ENCODE data around the gene PBX1. TPM values are rescaled to one million over a fixed set of nuclear protein-coding genes. Genes with fewer than 3 reads are reported as not detected.

PBX1 gene
- total RNA-seq, 2 donors from 2014 or later, result 33.3 to 37.4 TPM

- DNase-seq (ENCODE audit: low spot score), result no peak
- H3K27me3 ChIP-seq, result no peaks in the 10 kb centered on the region
- no peak for TF ChIP-seq CTCF (IDR thresholded peaks at IDR 0.05)
- no peak overlapping the region for H3K4me3 ChIP-seq
- no peaks in the 10 kb centered on the region for H3K9me3 ChIP-seq
- H3K27ac ChIP-seq, result peak overlapping the region in 1 of 2 donors; percentile 3
- no peaks in the 10 kb centered on the region for H3K36me3 ChIP-seq
- peaks cover 0 to 23% of the 10 kb centered on the region in 2 donors for H3K4me1 ChIP-seq
These were observed 113.6 kb downstream of the PBX1 start for GRCh38 chr1:164672588-164672987.

- peak in 1 of 2 donors; percentile 47 for TF ChIP-seq CTCF (IDR thresholded peaks at IDR 0.05)
- no peak overlapping the region for H3K4me3 ChIP-seq
- no peaks in the 10 kb centered on the region for H3K9me3 ChIP-seq
- no peaks in the 10 kb centered on the region for H3K36me3 ChIP-seq
- H3K27ac ChIP-seq, result no peak overlapping the region
- peaks cover 0 to 16% of the 10 kb centered on the region in 2 donors for H3K4me1 ChIP-seq
- no peak for DNase-seq (ENCODE audit: low spot score)
- no peaks in the 10 kb centered on the region for H3K27me3 ChIP-seq
These were observed 114.7 kb downstream of the PBX1 start for GRCh38 chr1:164673584-164674214.

GRCh38 chr1:164675342-164675904 is 116.4 kb downstream of the PBX1 start:
- no peak overlapping the region for H3K27ac ChIP-seq
- no peaks in the 10 kb centered on the region for H3K36me3 ChIP-seq
- TF ChIP-seq CTCF (IDR thresholded peaks at IDR 0.05), result no peak
- H3K4me3 ChIP-seq, result no peak overlapping the region
- peaks cover 0 to 11% of the 10 kb centered on the region in 2 donors for H3K4me1 ChIP-seq
- no peaks in the 10 kb centered on the region for H3K9me3 ChIP-seq
- no peaks in the 10 kb centered on the region for H3K27me3 ChIP-seq
- no peak for DNase-seq (ENCODE audit: low spot score)

GRCh38 chr1:164678136-164678700 is 119.2 kb downstream of the PBX1 start:
- TF ChIP-seq CTCF (IDR thresholded peaks at IDR 0.05), result no peak
- Histone ChIP-seq H3K27ac (no peak overlapping the region), H3K36me3 (no peaks in the 10 kb centered on the region), H3K4me1 (no peaks in the 10 kb centered on the region), H3K4me3 (no peak overlapping the region), H3K27me3 (no peaks in the 10 kb centered on the region), H3K9me3 (no peaks in the 10 kb centered on the region)
- DNase-seq (ENCODE audit: low spot score), result no peak

- Histone ChIP-seq H3K27ac (no peak overlapping the region), H3K4me3 (no peak overlapping the region), H3K4me1 (peaks cover 0 to 6% of the 10 kb centered on the region in 2 donors), H3K27me3 (no peaks in the 10 kb centered on the region), H3K9me3 (no peaks in the 10 kb centered on the region), H3K36me3 (no peaks in the 10 kb centered on the region)
- TF ChIP-seq CTCF (IDR thresholded peaks at IDR 0.05), result no peak
- DNase-seq (ENCODE audit: low spot score), result no peak
These were observed 123.6 kb downstream of the PBX1 start for GRCh38 chr1:164682570-164682969.
